ENCODE measurements around the gene NGF. TPM values are rescaled to one million over a fixed set of nuclear protein-coding genes. Genes with fewer than 3 reads are reported as not detected.

Gene NGF
- total RNA-seq, 4 donors from 2014 or later: 2.8 to 4.0 (median 3.2) TPM; not detected in 1

- intact Hi-C loops (cut with DNase I): no loop called here
- DNase-seq: no peak
- Histone ChIP-seq H3K27ac (no peak overlapping the region), H3K27me3 (no peaks in the 10 kb centered on the region), H3K4me1 (no peaks in the 10 kb centered on the region), H3K36me3 (no peaks in the 10 kb centered on the region), H3K9me3 (no peaks in the 10 kb centered on the region), H3K4me3 (replicated peaks in 1 of 3) (no peak overlapping the region)
- 71 to 82% methylated on average over 3 of the region's 3 CpGs for WGBS, 2 donors
- no peak for TF ChIP-seq CTCF (IDR thresholded peaks at IDR 0.05)
- TF ChIP-seq POLR2A (IDR thresholded peaks at IDR 0.05): no peak
Measured at GRCh38 chr1:115327270-115327669, 10.8 kb downstream of the NGF start.

GRCh38 chr1:115326419-115326818 lies 11.6 kb downstream of the NGF start:
- intact Hi-C loops (cut with DNase I): no loop called here
- H3K4me1 ChIP-seq: no peaks in the 10 kb centered on the region
- H3K27me3 ChIP-seq: no peaks in the 10 kb centered on the region
- no peak for DNase-seq
- no peak overlapping the region for H3K4me3 ChIP-seq (replicated peaks in 1 of 3)
- no peaks in the 10 kb centered on the region for H3K36me3 ChIP-seq
- no peaks in the 10 kb centered on the region for H3K9me3 ChIP-seq
- WGBS, 2 donors: 92 to 93% methylated on average over 6 of the region's 6 CpGs
- H3K27ac ChIP-seq: no peak overlapping the region
- TF ChIP-seq POLR2A (IDR thresholded peaks at IDR 0.05): no peak
- TF ChIP-seq CTCF (IDR thresholded peaks at IDR 0.05): no peak

GRCh38 chr1:115325874-115326273 lies 12.2 kb downstream of the NGF start:
- WGBS, 2 donors: 61 to 73% methylated on average over 5 of the region's 5 CpGs
- intact Hi-C loops (cut with DNase I): no loop called here
- no peak overlapping the region for H3K27ac ChIP-seq

GRCh38 chr1:115324649-115325420 lies 13.2 kb downstream of the NGF start:
- H3K4me1 ChIP-seq: no peaks in the 10 kb centered on the region
- DNase-seq: no peak
- H3K27ac ChIP-seq: no peak overlapping the region
- intact Hi-C loops (cut with DNase I): no loop called here
- H3K4me3 ChIP-seq (replicated peaks in 1 of 3): no peak overlapping the region
- H3K9me3 ChIP-seq: no peaks in the 10 kb centered on the region
- TF ChIP-seq CTCF (IDR thresholded peaks at IDR 0.05): no peak
- TF ChIP-seq POLR2A (IDR thresholded peaks at IDR 0.05): no peak
- no peaks in the 10 kb centered on the region for H3K27me3 ChIP-seq
- no peaks in the 10 kb centered on the region for H3K36me3 ChIP-seq
- 92 to 93% methylated on average over 8 of the region's 8 CpGs for WGBS, 2 donors

More at GRCh38 chr1:115325874-115326273, 12.2 kb downstream of the NGF start:
- Histone ChIP-seq H3K4me3 (replicated peaks in 1 of 3) (no peak overlapping the region), H3K27me3 (no peaks in the 10 kb centered on the region), H3K4me1 (no peaks in the 10 kb centered on the region), H3K36me3 (no peaks in the 10 kb centered on the region), H3K9me3 (no peaks in the 10 kb centered on the region)
- TF ChIP-seq CTCF (IDR thresholded peaks at IDR 0.05) (no peak), POLR2A (IDR thresholded peaks at IDR 0.05) (no peak)
- no peak for DNase-seq

GRCh38 chr1:115323366-115324004 lies 14.6 kb downstream of the NGF start:
- intact Hi-C loops (cut with DNase I): no loop called here
- Histone ChIP-seq H3K4me3 (replicated peaks in 1 of 3) (no peak overlapping the region), H3K9me3 (no peaks in the 10 kb centered on the region), H3K27ac (no peak overlapping the region), H3K4me1 (no peaks in the 10 kb centered on the region), H3K36me3 (no peaks in the 10 kb centered on the region), H3K27me3 (no peaks in the 10 kb centered on the region)
- TF ChIP-seq CTCF (IDR thresholded peaks at IDR 0.05): no peak
- no peak for TF ChIP-seq POLR2A (IDR thresholded peaks at IDR 0.05)
- DNase-seq: no peak
- 63 to 75% methylated on average over 2 of the region's 2 CpGs for WGBS, 2 donors

Measured in thyroid gland (tissue), 4 donors.